ENCODE data around the gene KCTD18. TPM values are rescaled to one million over a fixed set of nuclear protein-coding genes. Genes with fewer than 3 reads are reported as not detected.

KCTD18 gene
- total RNA-seq, 1 experiment from 2014 or later: 13.0 TPM

DNA sequence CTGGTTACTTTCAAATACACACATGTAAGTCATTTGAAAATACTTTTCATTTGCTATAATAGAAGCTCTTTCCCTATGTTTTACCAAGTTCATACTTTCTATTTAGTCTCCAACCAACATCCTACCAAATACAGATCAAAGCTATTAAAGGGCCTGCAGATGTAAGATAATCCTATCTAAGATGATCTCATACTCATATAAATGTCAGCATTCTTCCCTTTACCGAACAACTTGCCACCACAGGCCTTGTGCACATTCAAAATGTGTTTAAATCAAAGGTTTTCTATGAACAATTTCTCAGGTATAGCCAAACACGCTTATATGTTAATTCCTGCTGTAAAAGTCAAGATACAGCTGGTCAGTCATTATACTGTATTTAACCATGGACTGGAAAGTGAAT is 23.3 kb downstream of the KCTD18 start:
- CTCF ChIA-PET: interaction anchor here (0.6 kb wide), 1 partner anchor 81 kb away, joined by 5 read pairs; no protein-coding TSS in a partner anchor
- Histone ChIP-seq H3K36me3 (ENCODE audit: low read depth, low read length) (no peaks in the 10 kb centered on the region), H3K9me2 (replicated peaks; ENCODE audit: low read length) (no peaks in the 10 kb centered on the region), H3K4me1 (ENCODE audit: insufficient read depth, low read length) (peaks cover 21% of the 10 kb centered on the region), H3K27ac (ENCODE audit: low read length) (no peak overlapping the region), H3K4me3 (ENCODE audit: low read length) (no peak overlapping the region), H3K4me2 (ENCODE audit: low read length) (no peak overlapping the region), H3K9me3 (ENCODE audit: low read length) (no peaks in the 10 kb centered on the region), H3K27me3 (ENCODE audit: low read length) (no peaks in the 10 kb centered on the region), H2AFZ (ENCODE audit: low read length) (no peak overlapping the region), H3K9ac (ENCODE audit: low read length) (no peak overlapping the region), H3K79me2 (ENCODE audit: low read length) (no peaks in the 10 kb centered on the region), H4K20me1 (ENCODE audit: low read length) (no peaks in the 10 kb centered on the region), H3F3A (ENCODE audit: low read length, unreplicated experiment) (no peaks in the 10 kb centered on the region)
- intact Hi-C loops (cut with micrococcal nuclease): no loop called here
- TF ChIP-seq EZH2 (IDR thresholded peaks at IDR 0.05; ENCODE audit: low read length, unreplicated experiment) (no peak), EZH2phosphoT487 (IDR thresholded peaks at IDR 0.05; ENCODE audit: borderline replicate concordance, low read length) (no peak)
- TF ChIP-seq, protein P1, sequence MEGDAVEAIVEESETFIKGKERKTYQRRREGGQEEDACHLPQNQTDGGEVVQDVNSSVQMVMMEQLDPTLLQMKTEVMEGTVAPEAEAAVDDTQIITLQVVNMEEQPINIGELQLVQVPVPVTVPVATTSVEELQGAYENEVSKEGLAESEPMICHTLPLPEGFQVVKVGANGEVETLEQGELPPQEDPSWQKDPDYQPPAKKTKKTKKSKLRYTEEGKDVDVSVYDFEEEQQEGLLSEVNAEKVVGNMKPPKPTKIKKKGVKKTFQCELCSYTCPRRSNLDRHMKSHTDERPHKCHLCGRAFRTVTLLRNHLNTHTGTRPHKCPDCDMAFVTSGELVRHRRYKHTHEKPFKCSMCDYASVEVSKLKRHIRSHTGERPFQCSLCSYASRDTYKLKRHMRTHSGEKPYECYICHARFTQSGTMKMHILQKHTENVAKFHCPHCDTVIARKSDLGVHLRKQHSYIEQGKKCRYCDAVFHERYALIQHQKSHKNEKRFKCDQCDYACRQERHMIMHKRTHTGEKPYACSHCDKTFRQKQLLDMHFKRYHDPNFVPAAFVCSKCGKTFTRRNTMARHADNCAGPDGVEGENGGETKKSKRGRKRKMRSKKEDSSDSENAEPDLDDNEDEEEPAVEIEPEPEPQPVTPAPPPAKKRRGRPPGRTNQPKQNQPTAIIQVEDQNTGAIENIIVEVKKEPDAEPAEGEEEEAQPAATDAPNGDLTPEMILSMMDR (conservative IDR thresholded peaks at IDR 0.05; ENCODE audit: low read depth, low read length): no peak
- no TSS peak for BruUV-seq (replicated peaks)
- DNase-seq (no peak), ATAC-seq (no peak)
- POLR2A ChIA-PET (ENCODE audit: unreplicated experiment): no interaction called here

DNA sequence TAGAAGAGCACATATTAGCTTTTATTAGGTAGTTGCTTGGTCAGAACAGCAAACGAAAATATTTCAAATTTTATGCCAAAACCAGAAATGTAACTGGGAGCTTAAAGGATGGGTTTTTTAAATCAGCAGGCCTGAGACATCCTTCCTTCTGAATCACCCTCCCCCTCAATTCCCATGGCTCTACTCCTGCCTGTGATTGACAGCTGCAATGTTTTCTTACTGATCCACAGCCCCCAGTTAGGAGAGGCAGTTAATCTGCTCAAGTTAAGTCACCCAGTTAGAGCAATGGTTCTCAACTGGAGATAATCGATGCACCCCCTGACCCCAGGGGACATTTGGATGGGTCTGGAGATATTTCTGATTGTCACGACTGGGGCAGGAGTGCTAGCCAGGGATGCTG is 24.9 kb downstream of the KCTD18 start:
- BruUV-seq (replicated peaks): no TSS peak
- ATAC-seq: no peak
- ChIA-PET POLR2A (ENCODE audit: unreplicated experiment) (no interaction called here), CTCF (no interaction called here)
- no peak for DNase-seq
- TF ChIP-seq, protein P1 (conservative IDR thresholded peaks at IDR 0.05; ENCODE audit: low read depth, low read length): no peak
- TF ChIP-seq EZH2phosphoT487 (IDR thresholded peaks at IDR 0.05; ENCODE audit: borderline replicate concordance, low read length): no peak
- TF ChIP-seq EZH2 (IDR thresholded peaks at IDR 0.05; ENCODE audit: low read length, unreplicated experiment): no peak
- Histone ChIP-seq H3K36me3 (ENCODE audit: low read depth, low read length) (no peaks in the 10 kb centered on the region), H3K4me3 (ENCODE audit: low read length) (no peak overlapping the region), H3K4me1 (ENCODE audit: insufficient read depth, low read length) (peaks cover 35% of the 10 kb centered on the region), H4K20me1 (ENCODE audit: low read length) (no peaks in the 10 kb centered on the region), H3K79me2 (ENCODE audit: low read length) (no peaks in the 10 kb centered on the region), H3K27me3 (ENCODE audit: low read length) (no peaks in the 10 kb centered on the region), H3K9ac (ENCODE audit: low read length) (no peak overlapping the region), H3F3A (ENCODE audit: low read length, unreplicated experiment) (no peaks in the 10 kb centered on the region), H3K27ac (ENCODE audit: low read length) (no peak overlapping the region), H3K9me3 (ENCODE audit: low read length) (no peaks in the 10 kb centered on the region), H2AFZ (ENCODE audit: low read length) (no peak overlapping the region), H3K9me2 (replicated peaks; ENCODE audit: low read length) (no peaks in the 10 kb centered on the region), H3K4me2 (ENCODE audit: low read length) (no peak overlapping the region)
- intact Hi-C loops (cut with micrococcal nuclease): loop anchor here (5.0 kb wide), 1 partner anchor 42 kb away; the partner anchor contains the start of gene SGO2

DNA sequence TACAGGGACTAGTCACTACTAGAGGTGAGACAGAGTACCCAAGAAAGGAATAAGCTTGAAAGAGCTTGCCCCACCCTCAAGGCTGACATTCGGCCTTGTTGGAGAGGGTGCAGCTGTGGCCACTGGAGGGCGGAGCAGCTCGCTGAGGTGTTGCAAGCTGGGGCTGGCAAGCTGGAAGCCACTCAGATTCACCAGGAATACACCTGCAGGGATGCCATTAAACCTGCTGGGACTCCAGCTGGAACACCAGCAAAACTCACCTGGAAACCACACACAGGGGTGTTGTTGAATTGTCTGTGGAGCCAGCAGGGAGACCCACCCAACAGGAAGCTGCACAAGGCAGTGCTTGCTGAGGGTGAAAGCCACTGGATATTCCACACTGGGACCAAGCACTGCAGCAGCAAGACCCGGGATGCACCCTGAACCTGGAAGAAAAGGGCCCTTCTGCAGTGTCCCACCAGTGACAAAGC is 26.1 kb downstream of the KCTD18 start:
- Histone ChIP-seq H3K36me3 (ENCODE audit: low read depth, low read length) (no peaks in the 10 kb centered on the region), H3K79me2 (ENCODE audit: low read length) (no peaks in the 10 kb centered on the region), H3K4me2 (ENCODE audit: low read length) (peak overlapping the region; percentile 32), H4K20me1 (ENCODE audit: low read length) (no peaks in the 10 kb centered on the region), H3K4me3 (ENCODE audit: low read length) (no peak overlapping the region), H3K9ac (ENCODE audit: low read length) (no peak overlapping the region), H3K9me2 (replicated peaks; ENCODE audit: low read length) (no peaks in the 10 kb centered on the region), H3K4me1 (ENCODE audit: insufficient read depth, low read length) (peaks cover 47% of the 10 kb centered on the region), H3K9me3 (ENCODE audit: low read length) (no peaks in the 10 kb centered on the region), H2AFZ (ENCODE audit: low read length) (no peak overlapping the region), H3F3A (ENCODE audit: low read length, unreplicated experiment) (no peaks in the 10 kb centered on the region), H3K27ac (ENCODE audit: low read length) (no peak overlapping the region), H3K27me3 (ENCODE audit: low read length) (no peaks in the 10 kb centered on the region)
- TF ChIP-seq, protein P1 (conservative IDR thresholded peaks at IDR 0.05; ENCODE audit: low read depth, low read length): peak; percentile 88
- no peak for TF ChIP-seq EZH2phosphoT487 (IDR thresholded peaks at IDR 0.05; ENCODE audit: borderline replicate concordance, low read length)
- DNase-seq (peak; percentile 85), ATAC-seq (peak; percentile 64)
- ChIA-PET POLR2A (ENCODE audit: unreplicated experiment) (no interaction called here), CTCF (interaction anchor here (0.5 to 1.6 kb wide), 15 partner anchors 10 to 508 kb away, joined by 3 to 15 read pairs (median 4); partner anchors contain the start of gene KCTD18)
- BruUV-seq (replicated peaks): no TSS peak
- intact Hi-C loops (cut with micrococcal nuclease): loop anchor here (1.0 to 5.0 kb wide), 3 partner anchors 27 to 220 kb away; partner anchors contain the start of genes KCTD18 and SGO2

Measured in PC-3 (cell line).